Lung (tissue), 12 donors: ENCODE data around the gene SCYGR1. TPM values are rescaled to one million over a fixed set of nuclear protein-coding genes. Genes with fewer than 3 reads are reported as not detected.

ENCODE experiments used
- ATAC-seq: fragments of 200-7000 bp; cut with Tn5 transposase; one replicate; pipeline ENCODE4 v1.9.1; 2020; ENCODE audit warnings: moderate number of reproducible peaks; ENCODE audit not compliant: insufficient read depth, low FRiP score
- DNase-seq, 3 donors: peaks; one replicate each; pipeline ENCODE4 v3.0.0-alpha.2; 2013 to 2017
- H3K27ac ChIP-seq, 2 donors: one replicate each; pipeline ENCODE4 v1.5.1; 2013; ENCODE audit warnings: mild to moderate bottlenecking in 2 of 2, moderate library complexity in 2 of 2, control low read depth in 1 of 2, inconsistent platforms in 1 of 2, low read depth in 1 of 2, low read length in 1 of 2
- H3K27me3 ChIP-seq, 3 donors: one replicate each; pipeline ENCODE4 v1.5.1; 2013; ENCODE audit warnings: low read length in 2 of 3; ENCODE audit not compliant: control insufficient read depth in 3 of 3, insufficient read depth in 3 of 3
- H3K36me3 ChIP-seq, 4 donors: one replicate each; pipeline ENCODE4 v1.5.1; 2013; ENCODE audit warnings: low read length in 4 of 4, mild to moderate bottlenecking in 1 of 4, moderate library complexity in 1 of 4; ENCODE audit not compliant: control insufficient read depth in 4 of 4, insufficient read depth in 4 of 4
- H3K4me1 ChIP-seq, 5 donors: one replicate each; pipeline ENCODE4 v1.5.1; 2013; ENCODE audit warnings: low read length in 5 of 5, mild to moderate bottlenecking in 2 of 5, moderate library complexity in 1 of 5; ENCODE audit not compliant: control insufficient read depth in 5 of 5, insufficient read depth in 5 of 5
- H3K4me3 ChIP-seq: one replicate; pipeline ENCODE4 v1.5.1; 2013; ENCODE audit warnings: mild to moderate bottlenecking, control low read depth, moderate library complexity
- H3K9ac ChIP-seq, 2 donors: one replicate each; pipeline ENCODE4 v1.5.1; 2013; ENCODE audit warnings: low read length in 2 of 2, control low read depth in 1 of 2; ENCODE audit not compliant: insufficient read depth in 1 of 2
- H3K9me3 ChIP-seq, 4 donors: one replicate each; pipeline ENCODE4 v1.5.1; 2013; ENCODE audit warnings: low read length in 3 of 4, mild to moderate bottlenecking in 1 of 4, moderate library complexity in 1 of 4; ENCODE audit not compliant: control insufficient read depth in 4 of 4, insufficient read depth in 3 of 4
- WGBS, 2 donors: extraction: QIAGEN DNeasy Blood & Tissue Kit; methylation state at CpG; one replicate each; pipeline ENCODE4 v1.1.7; 2013; 5-methylcytosine and 5-hydroxymethylcytosine counted together
- polyA plus RNA-seq, 2 donors: library from polyadenylated mRNA; stranded (reverse); fragments of 200-250 nt; gene quantifications; one replicate each; pipeline ENCODE4 v1.2.1, GENCODE V29; 2013
- total RNA-seq, 2 donors: library from RNA; depleted of rRNA in 1 of 2; stranded (reverse); fragments of >200 nt in 1 of 2; gene quantifications; one replicate each; pipeline ENCODE4 v1.2.1, GENCODE V29; 2014 to 2021
- TF ChIP-seq, protein P1 (sequence below): IDR thresholded peaks from 2 replicates; pipeline ENCODE4 v1.5.1; 2012; ENCODE audit warnings: mild to moderate bottlenecking; ENCODE audit errors: control extremely low read depth, extremely low read depth
- donor health status: control.
- donor health status: control.
- donor health status: Bipolar disorder and iron deficiency.
- donor health status: healthy.
- donor health status: DM: yes; HTN: yes; CAD: no.

SCYGR1 gene
- total and polyA plus RNA-seq, 4 donors: not detected

DNA sequence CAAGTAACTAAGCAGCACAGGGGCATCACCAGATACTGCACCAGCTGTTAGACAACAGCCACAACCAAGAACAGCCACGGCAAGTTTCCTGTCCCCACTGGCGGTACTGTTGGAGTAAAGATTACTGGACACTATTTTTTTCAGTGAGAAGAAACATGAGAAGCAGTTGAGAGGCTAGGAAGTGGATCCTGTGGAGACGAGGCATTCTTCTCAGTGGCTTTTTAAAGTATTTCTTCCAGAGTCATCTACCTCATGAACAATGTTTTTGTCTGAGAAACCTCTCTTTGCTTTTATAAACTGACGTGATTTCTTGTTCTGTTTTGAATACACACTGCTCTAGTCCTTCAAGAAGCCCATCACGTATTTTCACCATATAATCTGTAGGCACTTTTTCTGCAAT is 27.4 kb downstream of the SCYGR1 start:
- TF ChIP-seq, protein P1, sequence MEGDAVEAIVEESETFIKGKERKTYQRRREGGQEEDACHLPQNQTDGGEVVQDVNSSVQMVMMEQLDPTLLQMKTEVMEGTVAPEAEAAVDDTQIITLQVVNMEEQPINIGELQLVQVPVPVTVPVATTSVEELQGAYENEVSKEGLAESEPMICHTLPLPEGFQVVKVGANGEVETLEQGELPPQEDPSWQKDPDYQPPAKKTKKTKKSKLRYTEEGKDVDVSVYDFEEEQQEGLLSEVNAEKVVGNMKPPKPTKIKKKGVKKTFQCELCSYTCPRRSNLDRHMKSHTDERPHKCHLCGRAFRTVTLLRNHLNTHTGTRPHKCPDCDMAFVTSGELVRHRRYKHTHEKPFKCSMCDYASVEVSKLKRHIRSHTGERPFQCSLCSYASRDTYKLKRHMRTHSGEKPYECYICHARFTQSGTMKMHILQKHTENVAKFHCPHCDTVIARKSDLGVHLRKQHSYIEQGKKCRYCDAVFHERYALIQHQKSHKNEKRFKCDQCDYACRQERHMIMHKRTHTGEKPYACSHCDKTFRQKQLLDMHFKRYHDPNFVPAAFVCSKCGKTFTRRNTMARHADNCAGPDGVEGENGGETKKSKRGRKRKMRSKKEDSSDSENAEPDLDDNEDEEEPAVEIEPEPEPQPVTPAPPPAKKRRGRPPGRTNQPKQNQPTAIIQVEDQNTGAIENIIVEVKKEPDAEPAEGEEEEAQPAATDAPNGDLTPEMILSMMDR: no peak
- WGBS, 2 donors: 72 to 82% methylated on average over 5 of the region's 5 CpGs
- peaks cover 10 to 30% (median 17%) of the 10 kb centered on the region in 4 donors for H3K36me3 ChIP-seq

GRCh38 chr2:227351639-227352038 is 36.1 kb downstream of the SCYGR1 start:
- DNase-seq (no peak), ATAC-seq (no peak)
- H3K9me3 ChIP-seq: peaks cover 0 to 2% (median 0%) of the 10 kb centered on the region in 4 donors
- no peak overlapping the region for H3K4me3 ChIP-seq
- 66 to 77% methylated on average over 4 of the region's 4 CpGs for WGBS, 2 donors
- peaks cover 11 to 16% (median 15%) of the 10 kb centered on the region in 4 donors for H3K36me3 ChIP-seq
- H3K4me1 ChIP-seq: no peaks in the 10 kb centered on the region
- TF ChIP-seq, protein P1: no peak
- no peak overlapping the region for H3K27ac ChIP-seq
- H3K9ac ChIP-seq: no peak overlapping the region
- no peaks in the 10 kb centered on the region for H3K27me3 ChIP-seq

More for the DNA sequence above, 27.4 kb downstream of the SCYGR1 start:
- H3K9ac ChIP-seq: no peak overlapping the region
- H3K4me3 ChIP-seq: no peak overlapping the region
- H3K27me3 ChIP-seq: no peaks in the 10 kb centered on the region
- no peak for ATAC-seq
- no peaks in the 10 kb centered on the region for H3K9me3 ChIP-seq
- H3K27ac ChIP-seq: no peak overlapping the region
- H3K4me1 ChIP-seq: peaks cover 0 to 2% (median 0%) of the 10 kb centered on the region in 5 donors
- DNase-seq: no peak

DNA sequence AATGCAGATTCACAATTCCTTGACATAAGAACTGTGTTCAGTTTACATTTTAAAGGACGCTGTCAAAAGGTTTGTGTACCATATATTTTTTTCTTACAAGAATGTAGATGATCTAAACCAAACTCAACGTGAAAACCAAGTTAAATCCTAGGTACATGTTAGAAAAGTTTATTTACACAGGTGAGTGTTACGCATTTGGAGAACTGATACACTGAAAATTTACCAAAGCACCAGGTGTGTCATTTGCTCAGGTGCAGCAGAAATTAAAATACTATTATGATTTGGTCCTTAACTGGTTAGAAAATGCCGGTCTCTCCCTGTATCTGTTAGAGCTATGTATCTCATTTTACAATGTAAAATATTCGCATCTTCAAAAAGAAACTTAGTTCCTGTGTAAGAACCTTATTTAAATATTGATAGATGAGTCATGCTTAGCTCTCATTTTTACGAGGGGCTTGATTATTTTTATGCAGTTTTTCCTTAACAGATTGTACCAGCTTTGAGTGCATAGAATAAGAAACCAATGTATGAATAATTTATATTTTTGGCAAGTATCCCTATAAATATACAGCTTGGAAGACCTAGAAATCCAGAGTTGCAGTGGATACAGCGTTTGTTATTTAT is 37.6 kb downstream of the SCYGR1 start:
- Histone ChIP-seq H3K27ac (no peak overlapping the region), H3K36me3 (peaks cover 4 to 15% (median 10%) of the 10 kb centered on the region in 4 donors), H3K4me1 (no peaks in the 10 kb centered on the region), H3K27me3 (no peaks in the 10 kb centered on the region), H3K9me3 (peaks cover 0 to 2% (median 0%) of the 10 kb centered on the region in 4 donors), H3K9ac (no peak overlapping the region), H3K4me3 (no peak overlapping the region)
- DNase-seq: no peak
- TF ChIP-seq, protein P1: no peak
- ATAC-seq: no peak
- WGBS, 2 donors: 91 to 94% methylated on average over 7 of the region's 7 CpGs
